ENCODE data around the gene PROSER1.

DNA sequence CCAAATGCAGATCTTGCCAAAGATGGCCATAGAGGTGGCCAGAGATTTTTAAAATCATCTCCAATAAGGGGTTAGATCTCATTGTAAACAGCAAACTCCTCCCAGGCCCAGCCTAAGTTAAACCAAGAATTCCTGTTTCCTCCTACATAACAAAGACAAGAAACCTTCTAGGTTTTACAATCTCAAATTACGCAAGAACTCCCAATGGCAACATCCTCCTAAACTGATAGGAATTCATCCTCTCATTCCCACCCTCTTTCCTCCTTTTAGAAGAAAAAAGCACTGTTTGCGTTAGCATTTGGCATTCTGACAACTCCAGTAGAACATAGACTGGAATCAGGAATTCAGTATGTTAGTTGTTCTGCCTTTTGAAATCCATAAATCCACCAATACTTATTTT lies 14.6 kb downstream of the PROSER1 start:
- TF ChIP-seq, protein P1, sequence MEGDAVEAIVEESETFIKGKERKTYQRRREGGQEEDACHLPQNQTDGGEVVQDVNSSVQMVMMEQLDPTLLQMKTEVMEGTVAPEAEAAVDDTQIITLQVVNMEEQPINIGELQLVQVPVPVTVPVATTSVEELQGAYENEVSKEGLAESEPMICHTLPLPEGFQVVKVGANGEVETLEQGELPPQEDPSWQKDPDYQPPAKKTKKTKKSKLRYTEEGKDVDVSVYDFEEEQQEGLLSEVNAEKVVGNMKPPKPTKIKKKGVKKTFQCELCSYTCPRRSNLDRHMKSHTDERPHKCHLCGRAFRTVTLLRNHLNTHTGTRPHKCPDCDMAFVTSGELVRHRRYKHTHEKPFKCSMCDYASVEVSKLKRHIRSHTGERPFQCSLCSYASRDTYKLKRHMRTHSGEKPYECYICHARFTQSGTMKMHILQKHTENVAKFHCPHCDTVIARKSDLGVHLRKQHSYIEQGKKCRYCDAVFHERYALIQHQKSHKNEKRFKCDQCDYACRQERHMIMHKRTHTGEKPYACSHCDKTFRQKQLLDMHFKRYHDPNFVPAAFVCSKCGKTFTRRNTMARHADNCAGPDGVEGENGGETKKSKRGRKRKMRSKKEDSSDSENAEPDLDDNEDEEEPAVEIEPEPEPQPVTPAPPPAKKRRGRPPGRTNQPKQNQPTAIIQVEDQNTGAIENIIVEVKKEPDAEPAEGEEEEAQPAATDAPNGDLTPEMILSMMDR (IDR thresholded peaks at IDR 0.05) = no peak
- TF ChIP-seq POLR2A (IDR thresholded peaks at IDR 0.05) = no peak

Data from lower leg skin (tissue), 3 donors.